GM12878 (cell line): ENCODE measurements around the gene ACTL6A. TPM values are rescaled to one million over a fixed set of nuclear protein-coding genes. Genes with fewer than 3 reads are reported as not detected.
A peak's percentile ranks its signal among the peaks of the same experiment; 100 is the strongest.

Source experiments
- DPF2 ChIP-seq: fragments of 450-650 bp; IDR thresholded peaks from 2 replicates; pipeline ENCODE4 v1.6.1; 2017; ENCODE audit warnings: mild to moderate bottlenecking
- EGR1 ChIP-seq, 2 experiments: IDR thresholded peaks; 1 replicate in 1 of 2; 2 replicates in 1 of 2; pipeline ENCODE4 v1.6.1; 2011 to 2012; ENCODE audit warnings: low read depth in 2 of 2, low read length in 2 of 2, borderline replicate concordance in 1 of 2, mild to moderate bottlenecking in 1 of 2, moderate library complexity in 1 of 2
- GABPA ChIP-seq: IDR thresholded peaks from 2 replicates; pipeline ENCODE4 v1.6.1; 2014; ENCODE audit warnings: antibody characterized with exemption, low read depth, mild to moderate bottlenecking, inconsistent platforms
- GATAD2B ChIP-seq: fragments of 450-650 bp; conservative IDR thresholded peaks from 2 replicates; pipeline ENCODE4 v1.6.1; 2017; ENCODE audit warnings: low read depth, mild to moderate bottlenecking, moderate library complexity
- LARP7 ChIP-seq: fragments of 450-650 bp; IDR thresholded peaks from 2 replicates; pipeline ENCODE4 v1.6.1; 2017; ENCODE audit warnings: mild to moderate bottlenecking
- MXI1 ChIP-seq: fragments of 150-350 bp; IDR thresholded peaks from 2 replicates; pipeline ENCODE4 v1.6.1; 2011; ENCODE audit warnings: low read depth, mild to moderate bottlenecking, inconsistent platforms, low read length, improper control_type of control experiment
- POLR2A ChIP-seq: IDR thresholded peaks from 2 replicates; pipeline ENCODE4 v1.6.1; 2011; ENCODE audit warnings: low read depth, mild to moderate bottlenecking, low read length
- POLR2AphosphoS2 ChIP-seq: IDR thresholded peaks from 2 replicates; pipeline ENCODE4 v1.6.1; 2011; ENCODE audit warnings: low read depth, mild to moderate bottlenecking, low read length, improper control_type of control experiment, moderate library complexity
- polyA plus RNA-seq, 11 experiments: library from polyadenylated mRNA; depleted of rRNA in 4 of 11; unstranded in 6 of 11; stranded (reverse) in 5 of 11; fragments of >200 nt; fragmentation: Nextera tagmentation in 4 of 11; fragmentation: Illumina TruSeq in 1 of 11; extraction: Ambion mirVana in 4 of 11; extraction: Trizol in 1 of 11; gene quantifications; 1 replicate in 1 of 11; 2 replicates in 10 of 11; pipeline versions ENCODE4 v1.2.1 to v1.2.3, GENCODE V29; 2011 to 2016; ENCODE audit warnings: inconsistent platforms in 2 of 11, missing spikeins in 2 of 11, low read depth in 1 of 11
- total RNA-seq, 4 experiments: library from RNA; depleted of rRNA in 3 of 4; stranded (reverse); fragments of >200 nt in 3 of 4; fragmentation: Illumina TruSeq in 1 of 4; extraction: Trizol in 1 of 4; gene quantifications; 2 replicates each; pipeline versions ENCODE4 v1.2.1 to v1.2.3, GENCODE V29; 2013 to 2021
- TF ChIP-seq, protein P1 (sequence below): fragments of 450-650 bp; IDR thresholded peaks from 2 replicates; pipeline ENCODE4 v1.6.1; 2017; ENCODE audit warnings: mild to moderate bottlenecking, moderate library complexity
- TF ChIP-seq, protein P2 (sequence below), 3 experiments: IDR thresholded peaks in 2 of 3; conservative IDR thresholded peaks in 1 of 3; 2 replicates each; pipeline ENCODE4 v1.5.1; 2011; ENCODE audit warnings: low read depth in 3 of 3, low read length in 3 of 3, mild to moderate bottlenecking in 3 of 3, control low read depth in 2 of 3, moderate library complexity in 2 of 3, inconsistent platforms in 1 of 3, mixed read lengths in 1 of 3; ENCODE audit not compliant: control insufficient read depth in 2 of 3, insufficient read depth in 1 of 3; ENCODE audit errors: extremely low read depth in 1 of 3
- TF ChIP-seq, protein P3 (sequence below): fragments of 150-350 bp; IDR thresholded peaks from 2 replicates; pipeline ENCODE4 v1.6.1; 2014; ENCODE audit warnings: mild to moderate bottlenecking, low read depth, low read length
- TF ChIP-seq, protein P4 (sequence below): IDR thresholded peaks from 2 replicates; pipeline ENCODE4 v1.6.1; 2012; ENCODE audit warnings: improper control_type of control experiment, low read depth, low read length; ENCODE audit not compliant: insufficient replicate concordance
- TF ChIP-seq, protein P5 (sequence below): fragments of 450-650 bp; conservative IDR thresholded peaks from 2 replicates; pipeline ENCODE4 v1.6.1; 2017; ENCODE audit warnings: mild to moderate bottlenecking, moderate library complexity

Gene ACTL6A
- total and polyA plus RNA-seq, 10 of the 15 experiments (the other 5 are each of a cell fraction or from before 2014, with no cell fraction given) = 70.2 to 197 (median 105) TPM

DNA sequence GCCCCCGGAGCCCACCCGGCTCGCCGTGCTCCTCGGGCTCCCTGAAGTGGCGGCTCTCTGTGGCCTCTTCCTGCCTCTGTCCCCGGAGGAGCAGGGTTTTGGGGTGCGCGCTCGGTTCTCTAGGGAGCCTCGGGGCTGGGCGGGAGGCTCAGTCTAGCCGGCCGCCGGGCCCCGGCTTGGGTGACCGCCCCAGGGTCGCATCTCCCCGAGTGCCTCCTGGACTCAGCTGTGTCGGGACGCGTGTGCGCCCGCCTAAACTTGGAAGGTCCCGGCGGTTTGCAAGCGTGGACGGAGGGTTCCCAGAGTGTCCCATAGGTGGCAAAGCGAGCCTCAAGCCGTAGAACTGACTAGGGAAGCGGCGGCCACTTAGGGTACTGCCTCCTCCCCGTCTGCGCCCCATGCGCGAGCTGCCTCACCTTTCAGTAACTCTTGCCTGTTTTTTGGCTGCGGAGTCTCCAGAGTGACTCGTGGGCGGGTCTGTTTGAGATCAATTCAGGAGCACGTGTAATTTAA, 601 bp downstream of the ACTL6A start (continued):
- TF ChIP-seq, protein P1, sequence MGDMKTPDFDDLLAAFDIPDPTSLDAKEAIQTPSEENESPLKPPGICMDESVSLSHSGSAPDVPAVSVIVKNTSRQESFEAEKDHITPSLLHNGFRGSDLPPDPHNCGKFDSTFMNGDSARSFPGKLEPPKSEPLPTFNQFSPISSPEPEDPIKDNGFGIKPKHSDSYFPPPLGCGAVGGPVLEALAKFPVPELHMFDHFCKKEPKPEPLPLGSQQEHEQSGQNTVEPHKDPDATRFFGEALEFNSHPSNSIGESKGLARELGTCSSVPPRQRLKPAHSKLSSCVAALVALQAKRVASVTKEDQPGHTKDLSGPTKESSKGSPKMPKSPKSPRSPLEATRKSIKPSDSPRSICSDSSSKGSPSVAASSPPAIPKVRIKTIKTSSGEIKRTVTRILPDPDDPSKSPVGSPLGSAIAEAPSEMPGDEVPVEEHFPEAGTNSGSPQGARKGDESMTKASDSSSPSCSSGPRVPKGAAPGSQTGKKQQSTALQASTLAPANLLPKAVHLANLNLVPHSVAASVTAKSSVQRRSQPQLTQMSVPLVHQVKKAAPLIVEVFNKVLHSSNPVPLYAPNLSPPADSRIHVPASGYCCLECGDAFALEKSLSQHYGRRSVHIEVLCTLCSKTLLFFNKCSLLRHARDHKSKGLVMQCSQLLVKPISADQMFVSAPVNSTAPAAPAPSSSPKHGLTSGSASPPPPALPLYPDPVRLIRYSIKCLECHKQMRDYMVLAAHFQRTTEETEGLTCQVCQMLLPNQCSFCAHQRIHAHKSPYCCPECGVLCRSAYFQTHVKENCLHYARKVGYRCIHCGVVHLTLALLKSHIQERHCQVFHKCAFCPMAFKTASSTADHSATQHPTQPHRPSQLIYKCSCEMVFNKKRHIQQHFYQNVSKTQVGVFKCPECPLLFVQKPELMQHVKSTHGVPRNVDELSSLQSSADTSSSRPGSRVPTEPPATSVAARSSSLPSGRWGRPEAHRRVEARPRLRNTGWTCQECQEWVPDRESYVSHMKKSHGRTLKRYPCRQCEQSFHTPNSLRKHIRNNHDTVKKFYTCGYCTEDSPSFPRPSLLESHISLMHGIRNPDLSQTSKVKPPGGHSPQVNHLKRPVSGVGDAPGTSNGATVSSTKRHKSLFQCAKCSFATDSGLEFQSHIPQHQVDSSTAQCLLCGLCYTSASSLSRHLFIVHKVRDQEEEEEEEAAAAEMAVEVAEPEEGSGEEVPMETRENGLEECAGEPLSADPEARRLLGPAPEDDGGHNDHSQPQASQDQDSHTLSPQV = no peak
- peak; percentile 55; the same call in 1 of the 2 replicates for TF ChIP-seq DPF2
- TF ChIP-seq, protein P2, sequence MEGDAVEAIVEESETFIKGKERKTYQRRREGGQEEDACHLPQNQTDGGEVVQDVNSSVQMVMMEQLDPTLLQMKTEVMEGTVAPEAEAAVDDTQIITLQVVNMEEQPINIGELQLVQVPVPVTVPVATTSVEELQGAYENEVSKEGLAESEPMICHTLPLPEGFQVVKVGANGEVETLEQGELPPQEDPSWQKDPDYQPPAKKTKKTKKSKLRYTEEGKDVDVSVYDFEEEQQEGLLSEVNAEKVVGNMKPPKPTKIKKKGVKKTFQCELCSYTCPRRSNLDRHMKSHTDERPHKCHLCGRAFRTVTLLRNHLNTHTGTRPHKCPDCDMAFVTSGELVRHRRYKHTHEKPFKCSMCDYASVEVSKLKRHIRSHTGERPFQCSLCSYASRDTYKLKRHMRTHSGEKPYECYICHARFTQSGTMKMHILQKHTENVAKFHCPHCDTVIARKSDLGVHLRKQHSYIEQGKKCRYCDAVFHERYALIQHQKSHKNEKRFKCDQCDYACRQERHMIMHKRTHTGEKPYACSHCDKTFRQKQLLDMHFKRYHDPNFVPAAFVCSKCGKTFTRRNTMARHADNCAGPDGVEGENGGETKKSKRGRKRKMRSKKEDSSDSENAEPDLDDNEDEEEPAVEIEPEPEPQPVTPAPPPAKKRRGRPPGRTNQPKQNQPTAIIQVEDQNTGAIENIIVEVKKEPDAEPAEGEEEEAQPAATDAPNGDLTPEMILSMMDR (IDR thresholded peaks at IDR 0.05 in 2 of 3, conservative IDR thresholded peaks at IDR 0.05 in 1 of 3; ENCODE audit: control insufficient read depth in 2 of 3, extremely low read depth in 1 of 3, insufficient read depth in 1 of 3, low read depth in 3 of 3, low read length in 3 of 3) = peak; percentile 26 to 61 (median 39); a peak in 5 of 6 replicates
- peak in 1 of 2 experiments; percentile 14; a peak in 1 of 3 replicates for TF ChIP-seq EGR1 (IDR thresholded peaks at IDR 0.05; ENCODE audit: borderline replicate concordance in 1 of 2, low read depth in 2 of 2, low read length in 2 of 2)
- peak; percentile 34; the same call in 1 of the 2 replicates for TF ChIP-seq LARP7
- TF ChIP-seq MXI1 = no peak
- TF ChIP-seq, protein P3, sequence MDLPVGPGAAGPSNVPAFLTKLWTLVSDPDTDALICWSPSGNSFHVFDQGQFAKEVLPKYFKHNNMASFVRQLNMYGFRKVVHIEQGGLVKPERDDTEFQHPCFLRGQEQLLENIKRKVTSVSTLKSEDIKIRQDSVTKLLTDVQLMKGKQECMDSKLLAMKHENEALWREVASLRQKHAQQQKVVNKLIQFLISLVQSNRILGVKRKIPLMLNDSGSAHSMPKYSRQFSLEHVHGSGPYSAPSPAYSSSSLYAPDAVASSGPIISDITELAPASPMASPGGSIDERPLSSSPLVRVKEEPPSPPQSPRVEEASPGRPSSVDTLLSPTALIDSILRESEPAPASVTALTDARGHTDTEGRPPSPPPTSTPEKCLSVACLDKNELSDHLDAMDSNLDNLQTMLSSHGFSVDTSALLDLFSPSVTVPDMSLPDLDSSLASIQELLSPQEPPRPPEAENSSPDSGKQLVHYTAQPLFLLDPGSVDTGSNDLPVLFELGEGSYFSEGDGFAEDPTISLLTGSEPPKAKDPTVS = no peak
- TF ChIP-seq, protein P4, sequence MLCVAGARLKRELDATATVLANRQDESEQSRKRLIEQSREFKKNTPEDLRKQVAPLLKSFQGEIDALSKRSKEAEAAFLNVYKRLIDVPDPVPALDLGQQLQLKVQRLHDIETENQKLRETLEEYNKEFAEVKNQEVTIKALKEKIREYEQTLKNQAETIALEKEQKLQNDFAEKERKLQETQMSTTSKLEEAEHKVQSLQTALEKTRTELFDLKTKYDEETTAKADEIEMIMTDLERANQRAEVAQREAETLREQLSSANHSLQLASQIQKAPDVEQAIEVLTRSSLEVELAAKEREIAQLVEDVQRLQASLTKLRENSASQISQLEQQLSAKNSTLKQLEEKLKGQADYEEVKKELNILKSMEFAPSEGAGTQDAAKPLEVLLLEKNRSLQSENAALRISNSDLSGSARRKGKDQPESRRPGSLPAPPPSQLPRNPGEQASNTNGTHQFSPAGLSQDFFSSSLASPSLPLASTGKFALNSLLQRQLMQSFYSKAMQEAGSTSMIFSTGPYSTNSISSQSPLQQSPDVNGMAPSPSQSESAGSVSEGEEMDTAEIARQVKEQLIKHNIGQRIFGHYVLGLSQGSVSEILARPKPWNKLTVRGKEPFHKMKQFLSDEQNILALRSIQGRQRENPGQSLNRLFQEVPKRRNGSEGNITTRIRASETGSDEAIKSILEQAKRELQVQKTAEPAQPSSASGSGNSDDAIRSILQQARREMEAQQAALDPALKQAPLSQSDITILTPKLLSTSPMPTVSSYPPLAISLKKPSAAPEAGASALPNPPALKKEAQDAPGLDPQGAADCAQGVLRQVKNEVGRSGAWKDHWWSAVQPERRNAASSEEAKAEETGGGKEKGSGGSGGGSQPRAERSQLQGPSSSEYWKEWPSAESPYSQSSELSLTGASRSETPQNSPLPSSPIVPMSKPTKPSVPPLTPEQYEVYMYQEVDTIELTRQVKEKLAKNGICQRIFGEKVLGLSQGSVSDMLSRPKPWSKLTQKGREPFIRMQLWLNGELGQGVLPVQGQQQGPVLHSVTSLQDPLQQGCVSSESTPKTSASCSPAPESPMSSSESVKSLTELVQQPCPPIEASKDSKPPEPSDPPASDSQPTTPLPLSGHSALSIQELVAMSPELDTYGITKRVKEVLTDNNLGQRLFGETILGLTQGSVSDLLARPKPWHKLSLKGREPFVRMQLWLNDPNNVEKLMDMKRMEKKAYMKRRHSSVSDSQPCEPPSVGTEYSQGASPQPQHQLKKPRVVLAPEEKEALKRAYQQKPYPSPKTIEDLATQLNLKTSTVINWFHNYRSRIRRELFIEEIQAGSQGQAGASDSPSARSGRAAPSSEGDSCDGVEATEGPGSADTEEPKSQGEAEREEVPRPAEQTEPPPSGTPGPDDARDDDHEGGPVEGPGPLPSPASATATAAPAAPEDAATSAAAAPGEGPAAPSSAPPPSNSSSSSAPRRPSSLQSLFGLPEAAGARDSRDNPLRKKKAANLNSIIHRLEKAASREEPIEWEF = no peak
- TF ChIP-seq POLR2A = peak; percentile 16; the same call in 1 of the 2 replicates
- TF ChIP-seq POLR2AphosphoS2 = 0 out of 2 replicates have a peak, but pooled peaks have one; percentile 9
- no peak for TF ChIP-seq GABPA
- no peak for TF ChIP-seq GATAD2B
- TF ChIP-seq, protein P5, sequence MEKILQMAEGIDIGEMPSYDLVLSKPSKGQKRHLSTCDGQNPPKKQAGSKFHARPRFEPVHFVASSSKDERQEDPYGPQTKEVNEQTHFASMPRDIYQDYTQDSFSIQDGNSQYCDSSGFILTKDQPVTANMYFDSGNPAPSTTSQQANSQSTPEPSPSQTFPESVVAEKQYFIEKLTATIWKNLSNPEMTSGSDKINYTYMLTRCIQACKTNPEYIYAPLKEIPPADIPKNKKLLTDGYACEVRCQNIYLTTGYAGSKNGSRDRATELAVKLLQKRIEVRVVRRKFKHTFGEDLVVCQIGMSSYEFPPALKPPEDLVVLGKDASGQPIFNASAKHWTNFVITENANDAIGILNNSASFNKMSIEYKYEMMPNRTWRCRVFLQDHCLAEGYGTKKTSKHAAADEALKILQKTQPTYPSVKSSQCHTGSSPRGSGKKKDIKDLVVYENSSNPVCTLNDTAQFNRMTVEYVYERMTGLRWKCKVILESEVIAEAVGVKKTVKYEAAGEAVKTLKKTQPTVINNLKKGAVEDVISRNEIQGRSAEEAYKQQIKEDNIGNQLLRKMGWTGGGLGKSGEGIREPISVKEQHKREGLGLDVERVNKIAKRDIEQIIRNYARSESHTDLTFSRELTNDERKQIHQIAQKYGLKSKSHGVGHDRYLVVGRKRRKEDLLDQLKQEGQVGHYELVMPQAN = peak; percentile 24; the same call in 1 of the 2 replicates
